HG03280 (cell line): Measurements from ENCODE around the gene MYO1A.
"Not testable (repeated sequence)": the region's sequence is repeated elsewhere in the genome, so short reads cannot be mapped to it uniquely, and the experiment has no call there.

ENCODE experiments used
- ATAC-seq: cut with Tn5 transposase; IDR thresholded peaks from one replicate; pipeline ENCODE4 v1.9.1; 2021; ENCODE audit warnings: mild to moderate bottlenecking, moderate library complexity; ENCODE audit not compliant: unreplicated experiment

Gene MYO1A

GRCh38 chr12:56996793-56997545 lies 53.0 kb downstream of the MYO1A start:
- ATAC-seq: no peak

GRCh38 chr12:56995930-56996496 lies 53.9 kb downstream of the MYO1A start:
- no peak for ATAC-seq

- no peak for ATAC-seq
Observed at GRCh38 chr12:56995201-56995929, 54.6 kb downstream of the MYO1A start.

GRCh38 chr12:56994231-56994746 lies 55.6 kb downstream of the MYO1A start:
- no peak for ATAC-seq

GRCh38 chr12:56993346-56993745 lies 56.6 kb downstream of the MYO1A start:
- ATAC-seq: no peak

- ATAC-seq: no peak
Observed at GRCh38 chr12:56991319-56992246, 58.3 kb downstream of the MYO1A start.

- no peak for ATAC-seq
Observed at GRCh38 chr12:56990648-56991318, 59.1 kb downstream of the MYO1A start.

GRCh38 chr12:56989861-56990610 lies 59.9 kb downstream of the MYO1A start:
- ATAC-seq: no peak

- ATAC-seq: no peak
Observed at GRCh38 chr12:56988207-56988739, 61.7 kb downstream of the MYO1A start.

GRCh38 chr12:56987551-56988053 lies 62.3 kb downstream of the MYO1A start:
- ATAC-seq: no peak

- no peak for ATAC-seq
Observed at GRCh38 chr12:56987011-56987410, 62.9 kb downstream of the MYO1A start.

- not testable (repeated sequence) for ATAC-seq
Observed at GRCh38 chr12:56985714-56986113, 64.2 kb downstream of the MYO1A start.

GRCh38 chr12:56983386-56983785 lies 66.5 kb downstream of the MYO1A start:
- no peak for ATAC-seq

- not testable (repeated sequence) for ATAC-seq
Observed at GRCh38 chr12:56982578-56983236, 67.2 kb downstream of the MYO1A start.

- ATAC-seq: no peak
Observed at GRCh38 chr12:56980941-56981530, 68.9 kb downstream of the MYO1A start.

GRCh38 chr12:56980268-56980667 lies 69.7 kb downstream of the MYO1A start:
- ATAC-seq: no peak

GRCh38 chr12:56979628-56980027 lies 70.3 kb downstream of the MYO1A start:
- no peak for ATAC-seq
